Neural cell (in vitro differentiated cells): Measurements from ENCODE around the gene RANBP9. TPM values are rescaled to one million over a fixed set of nuclear protein-coding genes. Genes with fewer than 3 reads are reported as not detected.

Experiments
- H2AFZ ChIP-seq: fragments of 200-600, 300-800 bp; sonication (generic), shearing (Covaris generic); 2 replicates; pipeline ENCODE4 v1.6.0; 2014; ENCODE audit warnings: low read depth, mild to moderate bottlenecking, antibody characterized with exemption, low read length, moderate library complexity
- H3F3A ChIP-seq: fragments of 200-600 bp; shearing (Covaris generic); 2 replicates; pipeline ENCODE4 v1.6.1; 2016; ENCODE audit warnings: mild to moderate bottlenecking, moderate library complexity, mixed read lengths, antibody characterized with exemption, low read length; ENCODE audit not compliant: insufficient read depth, poor library complexity, severe bottlenecking
- H3K27ac ChIP-seq: fragments of 200-600, 300-800 bp; sonication (generic), shearing (Covaris generic); 2 replicates; pipeline ENCODE4 v1.5.1; 2014; ENCODE audit warnings: mild to moderate bottlenecking, low read length, moderate library complexity
- H3K27me3 ChIP-seq: fragments of 300-800, 200-600 bp; sonication (generic), shearing (Covaris generic); 2 replicates; pipeline ENCODE4 v1.6.0; 2014; ENCODE audit warnings: mild to moderate bottlenecking, low read depth, low read length, moderate library complexity; ENCODE audit not compliant: insufficient read depth
- H3K36me3 ChIP-seq: fragments of 300-800, 200-600 bp; sonication (generic), shearing (Covaris generic); 2 replicates; pipeline ENCODE4 v1.5.1; 2014; ENCODE audit warnings: mild to moderate bottlenecking, antibody characterized with exemption, low read length, moderate library complexity; ENCODE audit not compliant: insufficient read depth
- H3K4me2 ChIP-seq: fragments of 300-800, 200-600 bp; sonication (generic), shearing (Covaris generic); 2 replicates; pipeline ENCODE4 v1.6.0; 2014; ENCODE audit warnings: mild to moderate bottlenecking, low read length
- H3K4me3 ChIP-seq: fragments of 300-800, 200-600 bp; sonication (generic), shearing (Covaris generic); 2 replicates; pipeline ENCODE4 v1.5.1; 2014; ENCODE audit warnings: mild to moderate bottlenecking, low read length, moderate library complexity
- H3K79me2 ChIP-seq: fragments of 200-600 bp; shearing (Covaris generic); replicated peaks from 2 replicates; pipeline ENCODE4 v1.6.0; 2014; ENCODE audit warnings: mild to moderate bottlenecking, low read length, moderate library complexity; ENCODE audit not compliant: insufficient read depth
- H3K9ac ChIP-seq: fragments of 300-800, 200-600 bp; sonication (generic), shearing (Covaris generic); 2 replicates; pipeline ENCODE4 v1.6.1; 2016; ENCODE audit warnings: mild to moderate bottlenecking, low read length, mixed read lengths
- H3K9me2 ChIP-seq: fragments of 200-600 bp; shearing (Covaris generic); 2 replicates; pipeline ENCODE4 v1.6.1; 2016; ENCODE audit warnings: mild to moderate bottlenecking, low read length, mixed read lengths; ENCODE audit not compliant: insufficient read depth
- H3K9me3 ChIP-seq: fragments of 200-600, 300-800 bp; sonication (generic), shearing (Covaris generic); 2 replicates; pipeline ENCODE4 v1.6.1; 2016; ENCODE audit warnings: mild to moderate bottlenecking, mixed run types, low read length, moderate library complexity, mixed read lengths
- H4K20me1 ChIP-seq: fragments of 200-600 bp; shearing (Covaris generic); 2 replicates; pipeline ENCODE4 v1.6.1; 2016; ENCODE audit warnings: mild to moderate bottlenecking, mixed run types; ENCODE audit not compliant: insufficient read depth
- EP300 ChIP-seq: fragments of 450-650 bp; conservative IDR thresholded peaks from 2 replicates; pipeline ENCODE4 v1.6.1; 2014; ENCODE audit warnings: antibody characterized with exemption, mild to moderate bottlenecking, moderate library complexity; ENCODE audit not compliant: poor library complexity, severe bottlenecking
- EZH2 ChIP-seq: fragments of 200-600, 300-800 bp; shearing (Covaris generic), sonication (generic); IDR thresholded peaks from 2 replicates; pipeline ENCODE4 v1.6.1; 2014; ENCODE audit warnings: antibody characterized with exemption, low read length, borderline replicate concordance, mild to moderate bottlenecking; ENCODE audit not compliant: insufficient read depth, poor library complexity, severe bottlenecking
- MXI1 ChIP-seq: fragments of 450-650 bp; conservative IDR thresholded peaks from 2 replicates; pipeline ENCODE4 v1.6.1; 2014; ENCODE audit warnings: antibody characterized with exemption, mild to moderate bottlenecking; ENCODE audit not compliant: poor library complexity, severe bottlenecking
- POLR2AphosphoS5 ChIP-seq: IDR thresholded peaks from 2 replicates; pipeline ENCODE4 v1.6.1; 2012
- RAD21 ChIP-seq: fragments of 450-650 bp; conservative IDR thresholded peaks from 2 replicates; pipeline ENCODE4 v1.6.1; 2014; ENCODE audit warnings: antibody characterized with exemption, mild to moderate bottlenecking, moderate library complexity
- SMC3 ChIP-seq: fragments of 450-650 bp; conservative IDR thresholded peaks from 2 replicates; pipeline ENCODE4 v1.6.1; 2014; ENCODE audit warnings: antibody characterized with exemption, mild to moderate bottlenecking, moderate library complexity; ENCODE audit not compliant: poor library complexity
- TAF1 ChIP-seq: IDR thresholded peaks from 2 replicates; pipeline ENCODE4 v1.6.1; 2012; ENCODE audit warnings: low read depth
- polyA plus RNA-seq: library from polyadenylated mRNA; depleted of rRNA; stranded (reverse); fragments of >200 nt; gene quantifications from 2 replicates; pipeline ENCODE4 v1.2.3, GENCODE V29; 2014
- TF ChIP-seq, protein P1 (sequence below): fragments of 450-650 bp; IDR thresholded peaks from 2 replicates; pipeline ENCODE4 v1.5.1; 2014; ENCODE audit warnings: antibody characterized with exemption, mild to moderate bottlenecking, moderate library complexity; ENCODE audit not compliant: poor library complexity, severe bottlenecking
- TF ChIP-seq, protein P2 (sequence below): IDR thresholded peaks from 2 replicates; pipeline ENCODE4 v1.6.1; 2012; ENCODE audit warnings: borderline replicate concordance

Gene RANBP9
- polyA plus RNA-seq, 1 donor from 2014 or later, result 52.2 TPM

DNA sequence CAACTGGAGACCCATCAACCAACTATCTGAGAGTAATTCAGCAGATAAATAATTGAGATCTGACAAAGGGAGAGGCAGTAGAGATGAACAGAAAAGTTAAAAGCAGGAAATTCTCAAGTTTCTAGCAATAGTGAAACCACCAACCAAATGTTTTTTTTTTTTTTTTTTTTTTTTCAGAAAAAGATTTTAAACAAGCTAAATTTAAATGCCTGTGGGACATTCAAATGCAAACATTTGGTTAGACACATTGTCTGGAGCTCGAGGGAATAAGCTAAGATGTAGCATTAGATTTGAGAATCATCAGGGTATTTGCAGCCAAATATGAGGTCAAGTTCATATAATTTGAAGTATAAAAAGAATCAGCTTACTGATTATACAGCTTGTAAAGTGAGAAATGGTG, 16.4 kb downstream of the RANBP9 start:
- no peak for TF ChIP-seq MXI1
- TF ChIP-seq EZH2, result no peak
- TF ChIP-seq EP300, result no peak
- TF ChIP-seq SMC3, result no peak
- TF ChIP-seq, protein P1, sequence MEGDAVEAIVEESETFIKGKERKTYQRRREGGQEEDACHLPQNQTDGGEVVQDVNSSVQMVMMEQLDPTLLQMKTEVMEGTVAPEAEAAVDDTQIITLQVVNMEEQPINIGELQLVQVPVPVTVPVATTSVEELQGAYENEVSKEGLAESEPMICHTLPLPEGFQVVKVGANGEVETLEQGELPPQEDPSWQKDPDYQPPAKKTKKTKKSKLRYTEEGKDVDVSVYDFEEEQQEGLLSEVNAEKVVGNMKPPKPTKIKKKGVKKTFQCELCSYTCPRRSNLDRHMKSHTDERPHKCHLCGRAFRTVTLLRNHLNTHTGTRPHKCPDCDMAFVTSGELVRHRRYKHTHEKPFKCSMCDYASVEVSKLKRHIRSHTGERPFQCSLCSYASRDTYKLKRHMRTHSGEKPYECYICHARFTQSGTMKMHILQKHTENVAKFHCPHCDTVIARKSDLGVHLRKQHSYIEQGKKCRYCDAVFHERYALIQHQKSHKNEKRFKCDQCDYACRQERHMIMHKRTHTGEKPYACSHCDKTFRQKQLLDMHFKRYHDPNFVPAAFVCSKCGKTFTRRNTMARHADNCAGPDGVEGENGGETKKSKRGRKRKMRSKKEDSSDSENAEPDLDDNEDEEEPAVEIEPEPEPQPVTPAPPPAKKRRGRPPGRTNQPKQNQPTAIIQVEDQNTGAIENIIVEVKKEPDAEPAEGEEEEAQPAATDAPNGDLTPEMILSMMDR, result no peak
- no peak for TF ChIP-seq TAF1
- Histone ChIP-seq H3K9me3 (no peaks in the 10 kb centered on the region), H4K20me1 (no peaks in the 10 kb centered on the region), H2AFZ (no peak overlapping the region), H3K9ac (no peak overlapping the region), H3K4me3 (no peak overlapping the region), H3K79me2 (peaks cover 48% of the 10 kb centered on the region), H3K36me3 (peaks cover 10% of the 10 kb centered on the region), H3K27ac (no peak overlapping the region), H3K4me2 (no peak overlapping the region), H3K9me2 (no peaks in the 10 kb centered on the region), H3F3A (no peaks in the 10 kb centered on the region), H3K27me3 (no peaks in the 10 kb centered on the region)

DNA sequence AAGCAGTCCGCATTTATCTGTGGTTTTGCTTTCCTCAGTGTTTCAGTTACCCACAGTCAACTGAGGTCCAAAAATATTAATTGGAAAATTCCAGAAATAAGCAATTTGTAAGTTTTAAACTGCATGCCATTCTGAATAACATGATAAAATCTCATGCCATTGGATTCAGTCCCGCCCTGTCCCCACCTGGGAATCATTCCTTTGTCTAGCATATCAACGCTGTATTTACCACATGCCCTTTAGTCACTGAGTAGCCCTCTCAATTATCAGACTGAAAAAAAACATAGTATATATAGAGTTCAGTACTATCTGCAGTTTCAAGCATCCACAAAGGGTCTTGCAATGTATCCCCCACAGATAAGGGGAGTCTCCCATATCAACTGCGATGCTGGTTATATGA, 17.1 kb downstream of the RANBP9 start:
- peaks cover 53% of the 10 kb centered on the region for H3K79me2 ChIP-seq
- peaks cover 13% of the 10 kb centered on the region for H3K36me3 ChIP-seq
- no peak overlapping the region for H3K4me3 ChIP-seq
- no peaks in the 10 kb centered on the region for H3K9me2 ChIP-seq
- no peak overlapping the region for H2AFZ ChIP-seq
- no peaks in the 10 kb centered on the region for H3F3A ChIP-seq
- no peak overlapping the region for H3K9ac ChIP-seq
- H3K4me2 ChIP-seq, result no peak overlapping the region
- H3K9me3 ChIP-seq, result no peaks in the 10 kb centered on the region
- H3K27me3 ChIP-seq, result no peaks in the 10 kb centered on the region
- H3K27ac ChIP-seq, result no peak overlapping the region
- TF ChIP-seq, protein P2, sequence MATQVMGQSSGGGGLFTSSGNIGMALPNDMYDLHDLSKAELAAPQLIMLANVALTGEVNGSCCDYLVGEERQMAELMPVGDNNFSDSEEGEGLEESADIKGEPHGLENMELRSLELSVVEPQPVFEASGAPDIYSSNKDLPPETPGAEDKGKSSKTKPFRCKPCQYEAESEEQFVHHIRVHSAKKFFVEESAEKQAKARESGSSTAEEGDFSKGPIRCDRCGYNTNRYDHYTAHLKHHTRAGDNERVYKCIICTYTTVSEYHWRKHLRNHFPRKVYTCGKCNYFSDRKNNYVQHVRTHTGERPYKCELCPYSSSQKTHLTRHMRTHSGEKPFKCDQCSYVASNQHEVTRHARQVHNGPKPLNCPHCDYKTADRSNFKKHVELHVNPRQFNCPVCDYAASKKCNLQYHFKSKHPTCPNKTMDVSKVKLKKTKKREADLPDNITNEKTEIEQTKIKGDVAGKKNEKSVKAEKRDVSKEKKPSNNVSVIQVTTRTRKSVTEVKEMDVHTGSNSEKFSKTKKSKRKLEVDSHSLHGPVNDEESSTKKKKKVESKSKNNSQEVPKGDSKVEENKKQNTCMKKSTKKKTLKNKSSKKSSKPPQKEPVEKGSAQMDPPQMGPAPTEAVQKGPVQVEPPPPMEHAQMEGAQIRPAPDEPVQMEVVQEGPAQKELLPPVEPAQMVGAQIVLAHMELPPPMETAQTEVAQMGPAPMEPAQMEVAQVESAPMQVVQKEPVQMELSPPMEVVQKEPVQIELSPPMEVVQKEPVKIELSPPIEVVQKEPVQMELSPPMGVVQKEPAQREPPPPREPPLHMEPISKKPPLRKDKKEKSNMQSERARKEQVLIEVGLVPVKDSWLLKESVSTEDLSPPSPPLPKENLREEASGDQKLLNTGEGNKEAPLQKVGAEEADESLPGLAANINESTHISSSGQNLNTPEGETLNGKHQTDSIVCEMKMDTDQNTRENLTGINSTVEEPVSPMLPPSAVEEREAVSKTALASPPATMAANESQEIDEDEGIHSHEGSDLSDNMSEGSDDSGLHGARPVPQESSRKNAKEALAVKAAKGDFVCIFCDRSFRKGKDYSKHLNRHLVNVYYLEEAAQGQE, result no peak
- TF ChIP-seq, protein P1, result no peak
- TF ChIP-seq EP300 (no peak), POLR2AphosphoS5 (no peak), EZH2 (no peak), MXI1 (no peak), TAF1 (no peak), RAD21 (no peak), SMC3 (no peak)
- no peaks in the 10 kb centered on the region for H4K20me1 ChIP-seq
